Stimulated activated CD8-positive, alpha-beta memory T cell treated with anti-CD3 and anti-CD28 coated beads, Interleukin-4, amount 100 ng/mL, for 1 hour (primary cell): ENCODE data around the gene XPR1.
"Not testable (repeated sequence)": the region's sequence is repeated elsewhere in the genome, so short reads cannot be mapped to it uniquely, and the experiment has no call there.

Experiments
- DNase-seq, 2 donors: peaks; one replicate each; pipeline ENCODE4 v3.0.0-alpha.2; 2020; ENCODE audit warnings: low read depth in 2 of 2, low spot score in 1 of 2

The XPR1 gene

GRCh38 chr1:180778782-180779398 lies 147.1 kb downstream of the XPR1 start:
- DNase-seq, result no peak

- no peak for DNase-seq
These were observed 147.8 kb downstream of the XPR1 start for GRCh38 chr1:180779584-180779983.

- DNase-seq, result no peak
These were observed 149.9 kb downstream of the XPR1 start for GRCh38 chr1:180781718-180782117.

- DNase-seq, result no peak
These were observed 153.5 kb downstream of the XPR1 start for GRCh38 chr1:180785291-180785690.

- no peak for DNase-seq
These were observed 154.1 kb downstream of the XPR1 start for GRCh38 chr1:180785887-180786286.

GRCh38 chr1:180786624-180787023 lies 154.8 kb downstream of the XPR1 start:
- no peak for DNase-seq

- DNase-seq, result no peak
These were observed 155.9 kb downstream of the XPR1 start for GRCh38 chr1:180787628-180788307.

GRCh38 chr1:180789460-180789859 lies 157.6 kb downstream of the XPR1 start:
- DNase-seq, result no peak

- not testable (repeated sequence) for DNase-seq
These were observed 159.3 kb downstream of the XPR1 start for GRCh38 chr1:180791152-180791551.

- DNase-seq, result no peak
These were observed 160.0 kb downstream of the XPR1 start for GRCh38 chr1:180791806-180792205.

- DNase-seq, result no peak
These were observed 161.6 kb downstream of the XPR1 start for GRCh38 chr1:180793451-180793850.

- no peak for DNase-seq
These were observed 165.2 kb downstream of the XPR1 start for GRCh38 chr1:180796897-180797640.

- DNase-seq, result no peak
These were observed 169.1 kb downstream of the XPR1 start for GRCh38 chr1:180800945-180801344.

GRCh38 chr1:180802813-180803212 lies 171.0 kb downstream of the XPR1 start:
- DNase-seq, result no peak

- no peak for DNase-seq
These were observed 173.5 kb downstream of the XPR1 start for GRCh38 chr1:180805316-180805715.

- no peak for DNase-seq
These were observed 179.5 kb downstream of the XPR1 start for GRCh38 chr1:180811298-180811697.

GRCh38 chr1:180811886-180812285 lies 180.1 kb downstream of the XPR1 start:
- DNase-seq, result no peak

- DNase-seq, result no peak
These were observed 182.4 kb downstream of the XPR1 start for GRCh38 chr1:180814258-180814657.

- no peak for DNase-seq
These were observed 183.4 kb downstream of the XPR1 start for GRCh38 chr1:180815188-180815587.

GRCh38 chr1:180816132-180816531 lies 184.3 kb downstream of the XPR1 start:
- no peak for DNase-seq

- no peak for DNase-seq
These were observed 190.1 kb downstream of the XPR1 start for GRCh38 chr1:180821970-180822369.

GRCh38 chr1:180831507-180831906 lies 199.7 kb downstream of the XPR1 start:
- not testable (repeated sequence) for DNase-seq
